Activated naive CD4-positive, alpha-beta T cell treated with anti-CD3 and anti-CD28 coated beads, Interleukin-2, amount 50 U/mL, for 24 hours (primary cell): ENCODE results near the gene INO80.
"Not testable (repeated sequence)": the region's sequence is repeated elsewhere in the genome, so short reads cannot be mapped to it uniquely, and the experiment has no call there.

Experiments
- H3K27ac Mint-ChIP-seq: one replicate; pipeline ENCODE4 v1.8.0; 2021; ENCODE audit warnings: mild to moderate bottlenecking, mixed read lengths
- H3K27me3 Mint-ChIP-seq: one replicate; pipeline ENCODE4 v1.8.0; 2021; ENCODE audit warnings: mixed read lengths
- H3K36me3 Mint-ChIP-seq: one replicate; pipeline ENCODE4 v1.8.0; 2021; ENCODE audit warnings: mixed read lengths
- H3K4me1 Mint-ChIP-seq: one replicate; pipeline ENCODE4 v1.8.0; 2021; ENCODE audit warnings: mixed read lengths
- H3K4me3 Mint-ChIP-seq: one replicate; pipeline ENCODE4 v1.8.0; 2021; ENCODE audit warnings: mild to moderate bottlenecking, mixed read lengths
- H3K9me3 Mint-ChIP-seq: one replicate; pipeline ENCODE4 v1.8.0; 2021; ENCODE audit warnings: mixed read lengths

Gene INO80

GRCh38 chr15:40978562-40978961 lies 137.5 kb downstream of the INO80 start:
- Mint-ChIP-seq H3K4me3 (no peak overlapping the region), H3K27ac (no peak overlapping the region), H3K9me3 (no peaks in the 10 kb centered on the region), H3K36me3 (peaks cover 9% of the 10 kb centered on the region), H3K27me3 (no peaks in the 10 kb centered on the region), H3K4me1 (no peaks in the 10 kb centered on the region)

- H3K4me1 Mint-ChIP-seq, result no peaks in the 10 kb centered on the region
- no peaks in the 10 kb centered on the region for H3K27me3 Mint-ChIP-seq
- H3K36me3 Mint-ChIP-seq, result peaks cover 9% of the 10 kb centered on the region
- H3K4me3 Mint-ChIP-seq, result no peak overlapping the region
- H3K27ac Mint-ChIP-seq, result no peak overlapping the region
- no peaks in the 10 kb centered on the region for H3K9me3 Mint-ChIP-seq
These were observed 137.9 kb downstream of the INO80 start for GRCh38 chr15:40978141-40978540.

GRCh38 chr15:40976819-40977218 lies 139.3 kb downstream of the INO80 start:
- Mint-ChIP-seq H3K36me3 (peaks cover 4% of the 10 kb centered on the region), H3K27ac (no peak overlapping the region), H3K4me3 (no peak overlapping the region), H3K9me3 (no peaks in the 10 kb centered on the region), H3K4me1 (peaks cover 4% of the 10 kb centered on the region), H3K27me3 (no peaks in the 10 kb centered on the region)

- H3K27ac Mint-ChIP-seq, result no peak overlapping the region
- H3K36me3 Mint-ChIP-seq, result peaks cover 3% of the 10 kb centered on the region
- H3K27me3 Mint-ChIP-seq, result no peaks in the 10 kb centered on the region
- H3K9me3 Mint-ChIP-seq, result no peaks in the 10 kb centered on the region
- H3K4me1 Mint-ChIP-seq, result peaks cover 4% of the 10 kb centered on the region
- H3K4me3 Mint-ChIP-seq, result no peak overlapping the region
These were observed 141.2 kb downstream of the INO80 start for GRCh38 chr15:40974879-40975278.

- Mint-ChIP-seq H3K27ac (no peak overlapping the region), H3K4me3 (no peak overlapping the region), H3K4me1 (peaks cover 4% of the 10 kb centered on the region), H3K27me3 (no peaks in the 10 kb centered on the region), H3K9me3 (no peaks in the 10 kb centered on the region), H3K36me3 (no peaks in the 10 kb centered on the region)
These were observed 146.7 kb downstream of the INO80 start for GRCh38 chr15:40969363-40969762.

GRCh38 chr15:40968290-40969085 lies 147.6 kb downstream of the INO80 start:
- Mint-ChIP-seq H3K4me1 (peaks cover 4% of the 10 kb centered on the region), H3K27me3 (no peaks in the 10 kb centered on the region), H3K4me3 (no peak overlapping the region), H3K36me3 (no peaks in the 10 kb centered on the region), H3K9me3 (no peaks in the 10 kb centered on the region), H3K27ac (no peak overlapping the region)

GRCh38 chr15:40964634-40965033 lies 151.4 kb downstream of the INO80 start:
- no peaks in the 10 kb centered on the region for H3K4me1 Mint-ChIP-seq

GRCh38 chr15:40964006-40964405 lies 152.1 kb downstream of the INO80 start:
- Mint-ChIP-seq H3K36me3 (no peaks in the 10 kb centered on the region), H3K27me3 (no peaks in the 10 kb centered on the region), H3K4me1 (no peaks in the 10 kb centered on the region), H3K27ac (no peak overlapping the region), H3K9me3 (no peaks in the 10 kb centered on the region), H3K4me3 (no peak overlapping the region)

More at GRCh38 chr15:40964634-40965033, 151.4 kb downstream of the INO80 start:
- Mint-ChIP-seq H3K27me3 (no peaks in the 10 kb centered on the region), H3K27ac (no peak overlapping the region), H3K9me3 (no peaks in the 10 kb centered on the region), H3K36me3 (no peaks in the 10 kb centered on the region), H3K4me3 (no peak overlapping the region)

GRCh38 chr15:40963201-40963600 lies 152.9 kb downstream of the INO80 start:
- H3K36me3 Mint-ChIP-seq, result peaks cover 1% of the 10 kb centered on the region
- no peaks in the 10 kb centered on the region for H3K27me3 Mint-ChIP-seq
- no peak overlapping the region for H3K4me3 Mint-ChIP-seq
- H3K4me1 Mint-ChIP-seq, result no peaks in the 10 kb centered on the region
- no peaks in the 10 kb centered on the region for H3K9me3 Mint-ChIP-seq
- no peak overlapping the region for H3K27ac Mint-ChIP-seq

- not testable (repeated sequence) for H3K36me3 Mint-ChIP-seq, H3K27me3 Mint-ChIP-seq, H3K4me1 Mint-ChIP-seq, H3K4me3 Mint-ChIP-seq, H3K27ac Mint-ChIP-seq, H3K9me3 Mint-ChIP-seq
These were observed 153.8 kb downstream of the INO80 start for GRCh38 chr15:40962317-40962716.

- H3K36me3 Mint-ChIP-seq, result not testable (repeated sequence)
These were observed 154.3 kb downstream of the INO80 start for GRCh38 chr15:40961740-40962139.

GRCh38 chr15:40960925-40961324 lies 155.2 kb downstream of the INO80 start:
- Mint-ChIP-seq H3K9me3 (no peaks in the 10 kb centered on the region), H3K36me3 (peaks cover 7% of the 10 kb centered on the region), H3K27ac (no peak overlapping the region), H3K4me1 (peaks cover 6% of the 10 kb centered on the region), H3K27me3 (no peaks in the 10 kb centered on the region), H3K4me3 (no peak overlapping the region)

More at GRCh38 chr15:40961740-40962139, 154.3 kb downstream of the INO80 start:
- H3K4me1 Mint-ChIP-seq, H3K27me3 Mint-ChIP-seq, H3K4me3 Mint-ChIP-seq, H3K27ac Mint-ChIP-seq, H3K9me3 Mint-ChIP-seq: not testable (repeated sequence)

GRCh38 chr15:40960151-40960885 lies 155.8 kb downstream of the INO80 start:
- Mint-ChIP-seq H3K27ac (no peak overlapping the region), H3K9me3 (no peaks in the 10 kb centered on the region), H3K4me3 (no peak overlapping the region), H3K27me3 (no peaks in the 10 kb centered on the region), H3K36me3 (peaks cover 10% of the 10 kb centered on the region), H3K4me1 (peaks cover 10% of the 10 kb centered on the region)

- Mint-ChIP-seq H3K27ac (no peak overlapping the region), H3K27me3 (no peaks in the 10 kb centered on the region), H3K4me3 (no peak overlapping the region), H3K4me1 (peaks cover 10% of the 10 kb centered on the region), H3K9me3 (no peaks in the 10 kb centered on the region), H3K36me3 (peaks cover 10% of the 10 kb centered on the region)
These were observed 156.5 kb downstream of the INO80 start for GRCh38 chr15:40959331-40960141.

- H3K4me1 Mint-ChIP-seq, result peaks cover 15% of the 10 kb centered on the region
- H3K9me3 Mint-ChIP-seq, result no peaks in the 10 kb centered on the region
These were observed 157.4 kb downstream of the INO80 start for GRCh38 chr15:40958723-40959122.

GRCh38 chr15:40958146-40958545 lies 157.9 kb downstream of the INO80 start:
- H3K27me3 Mint-ChIP-seq, result no peaks in the 10 kb centered on the region
- H3K4me3 Mint-ChIP-seq, result no peak overlapping the region
- no peak overlapping the region for H3K27ac Mint-ChIP-seq
- H3K4me1 Mint-ChIP-seq, result peaks cover 15% of the 10 kb centered on the region
- H3K9me3 Mint-ChIP-seq, result no peaks in the 10 kb centered on the region
- H3K36me3 Mint-ChIP-seq, result peaks cover 14% of the 10 kb centered on the region

More at GRCh38 chr15:40958723-40959122, 157.4 kb downstream of the INO80 start:
- Mint-ChIP-seq H3K4me3 (no peak overlapping the region), H3K36me3 (peaks cover 12% of the 10 kb centered on the region), H3K27me3 (no peaks in the 10 kb centered on the region), H3K27ac (no peak overlapping the region)
